Mammary epithelial cell (primary cell): ENCODE data around the gene MAT2B.

Source experiments
- CTCF ChIP-seq, 2 donors: IDR thresholded peaks in 1 of 2; conservative IDR thresholded peaks in 1 of 2; 2 replicates each; pipeline ENCODE4 v1.5.1; 2011 to 2012; ENCODE audit warnings: inconsistent platforms in 2 of 2, low read length in 2 of 2, mild to moderate bottlenecking in 2 of 2, control low read depth in 1 of 2, low read depth in 1 of 2; ENCODE audit not compliant: insufficient read depth in 1 of 2; ENCODE audit errors: extremely low read depth in 1 of 2
- EZH2 ChIP-seq: IDR thresholded peaks from 2 replicates; pipeline ENCODE4 v1.6.1; 2012; ENCODE audit warnings: low read length, inconsistent platforms, borderline replicate concordance

DNA sequence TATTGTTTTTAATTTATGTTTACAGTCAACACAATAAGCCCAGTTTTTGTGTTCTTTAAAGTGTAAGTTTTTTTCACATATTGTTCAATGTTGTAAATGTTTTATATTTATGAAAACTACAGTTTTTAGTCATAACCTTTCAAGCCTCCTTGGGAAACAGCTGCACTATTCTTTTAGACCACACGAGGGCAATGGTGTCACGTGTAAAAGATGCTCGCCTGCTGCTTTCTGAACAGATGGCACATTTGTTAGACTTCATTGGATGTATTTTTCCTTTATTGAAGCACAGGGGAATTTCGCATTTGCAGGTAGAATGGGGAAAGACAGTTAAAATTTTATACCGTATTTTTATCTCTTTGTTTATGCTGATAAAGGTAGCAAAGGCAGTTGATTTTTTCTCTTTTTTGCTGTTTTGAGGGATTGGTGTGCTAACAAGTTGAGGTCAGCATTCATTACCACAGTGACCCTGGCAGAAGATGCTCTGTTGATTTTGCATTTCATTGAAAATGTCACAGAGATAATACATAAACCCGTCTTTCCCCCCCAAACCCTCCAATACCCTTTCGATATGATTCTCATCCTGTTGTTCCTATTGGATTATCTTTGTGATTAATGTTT lies 59.0 kb downstream of the MAT2B start:
- TF ChIP-seq CTCF (conservative IDR thresholded peaks at IDR 0.05 in 1 of 2, IDR thresholded peaks at IDR 0.05 in 1 of 2; ENCODE audit: extremely low read depth in 1 of 2, insufficient read depth in 1 of 2, low read depth in 1 of 2, low read length in 2 of 2): peak; percentile 77 to 90
- TF ChIP-seq EZH2: no peak
